Gastrocnemius medialis (tissue), 4 donors: ENCODE results near the gene PDCD10. TPM values are rescaled to one million over a fixed set of nuclear protein-coding genes. Genes with fewer than 3 reads are reported as not detected.

Source experiments
- ATAC-seq, 2 donors: fragments of 150-250 bp; one replicate each; pipeline ENCODE4 v1.9.1; 2016
- DNase-seq, 2 donors: peaks; one replicate each; pipeline ENCODE4 v3.0.0-alpha.2; 2019
- H3K27ac ChIP-seq, 4 donors: fragments of 200-600 bp; sonication (generic); 1 replicate in 1 of 4; 2 replicates in 3 of 4; pipeline ENCODE4 v1.5.1; 2016 to 2018; ENCODE audit warnings: mild to moderate bottlenecking in 2 of 4, moderate library complexity in 1 of 4
- H3K27me3 ChIP-seq, 3 donors: fragments of 200-600 bp; sonication (generic) in 2 of 3; 1 replicate in 1 of 3; 2 replicates in 2 of 3; pipeline versions ENCODE4 v1.5.1 to v1.6.0; 2016 to 2019; ENCODE audit warnings: mild to moderate bottlenecking in 1 of 3, moderate library complexity in 1 of 3
- H3K36me3 ChIP-seq, 2 donors: fragments of 200-600 bp; sonication (generic) in 1 of 2; one replicate each; pipeline ENCODE4 v1.5.1; 2017 to 2018
- H3K4me1 ChIP-seq, 2 donors: fragments of 200-600 bp; sonication (generic) in 1 of 2; one replicate each; pipeline ENCODE4 v1.5.1; 2016 to 2017; ENCODE audit warnings: mild to moderate bottlenecking in 2 of 2
- H3K4me3 ChIP-seq, 4 donors: fragments of 200-600 bp; sonication (generic) in 3 of 4; 1 replicate in 1 of 4; 2 replicates in 3 of 4; pipeline ENCODE4 v1.5.1; 2016 to 2019; ENCODE audit warnings: mild to moderate bottlenecking in 2 of 4
- H3K9me3 ChIP-seq, 3 donors: fragments of 200-600 bp; sonication (generic) in 2 of 3; 1 replicate in 1 of 3; 2 replicates in 2 of 3; pipeline ENCODE4 v1.5.1; 2016 to 2019
- POLR2A ChIP-seq, 2 donors: fragments of 450-650 bp; IDR thresholded peaks; one replicate each; pipeline ENCODE4 v1.6.1; 2017; ENCODE audit warnings: antibody characterized with exemption in 2 of 2, mild to moderate bottlenecking in 2 of 2, moderate library complexity in 2 of 2
- in situ Hi-C, 4 donors: fragments of 200-750 bp; cut with MboI; loops; one replicate each; pipeline versions ENCODE4 v1.15.0 to v1.8.0; 2017; ENCODE audit warnings: low sequenced_read_pairs in 4 of 4
- intact Hi-C: fragments of 100-400 bp; cut with DNase I; formaldehyde crosslinking; loops from one replicate; pipeline ENCODE4 v1.15.1; 2023; ENCODE audit warnings: low total_unique reads
- total RNA-seq, 4 donors: library from RNA; depleted of rRNA; stranded (reverse); fragments of >200 nt; gene quantifications; one replicate each; pipeline versions ENCODE4 v1.1.0 to v1.2.3, GENCODE V29; 2016
- TF ChIP-seq, protein P1 (sequence below), 5 experiments: fragments of 450-650 bp in 3 of 5; fragments of 200-600 bp in 2 of 5; sonication (generic) in 2 of 5; IDR thresholded peaks in 4 of 5; conservative IDR thresholded peaks in 1 of 5; 1 replicate in 4 of 5; 2 replicates in 1 of 5; pipeline ENCODE4 v1.5.1; 2016 to 2019; ENCODE audit warnings: antibody characterized with exemption in 5 of 5, mild to moderate bottlenecking in 3 of 5, moderate library complexity in 3 of 5

PDCD10 gene
- total RNA-seq, 4 donors from 2014 or later: 25.7 to 32.6 (median 31.6) TPM

DNA sequence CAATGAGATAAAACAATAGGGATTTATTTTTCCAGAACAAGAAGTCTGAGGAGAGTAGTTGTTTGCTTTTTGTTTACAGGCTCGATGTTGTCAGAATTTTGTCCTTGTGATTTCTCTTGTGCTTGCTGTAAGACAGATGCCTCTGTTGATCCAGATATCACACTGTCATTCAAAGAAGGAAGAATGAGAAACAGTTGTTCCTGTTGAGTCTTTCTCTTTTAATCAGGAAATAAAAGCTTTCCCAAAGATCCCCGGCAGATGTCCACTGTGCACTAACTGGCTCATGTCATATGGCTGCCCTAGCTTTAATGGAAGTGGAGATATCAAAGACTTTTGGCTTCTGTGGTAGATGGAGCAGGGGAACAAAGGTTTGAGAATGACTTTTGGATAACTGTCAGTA lies 7.6 kb upstream of the PDCD10 start:
- Histone ChIP-seq H3K4me1 (no peaks in the 10 kb centered on the region), H3K27ac (no peak overlapping the region), H3K36me3 (no peaks in the 10 kb centered on the region), H3K9me3 (no peaks in the 10 kb centered on the region), H3K27me3 (no peaks in the 10 kb centered on the region), H3K4me3 (no peak overlapping the region)
- DNase-seq: no peak
- TF ChIP-seq, protein P1, sequence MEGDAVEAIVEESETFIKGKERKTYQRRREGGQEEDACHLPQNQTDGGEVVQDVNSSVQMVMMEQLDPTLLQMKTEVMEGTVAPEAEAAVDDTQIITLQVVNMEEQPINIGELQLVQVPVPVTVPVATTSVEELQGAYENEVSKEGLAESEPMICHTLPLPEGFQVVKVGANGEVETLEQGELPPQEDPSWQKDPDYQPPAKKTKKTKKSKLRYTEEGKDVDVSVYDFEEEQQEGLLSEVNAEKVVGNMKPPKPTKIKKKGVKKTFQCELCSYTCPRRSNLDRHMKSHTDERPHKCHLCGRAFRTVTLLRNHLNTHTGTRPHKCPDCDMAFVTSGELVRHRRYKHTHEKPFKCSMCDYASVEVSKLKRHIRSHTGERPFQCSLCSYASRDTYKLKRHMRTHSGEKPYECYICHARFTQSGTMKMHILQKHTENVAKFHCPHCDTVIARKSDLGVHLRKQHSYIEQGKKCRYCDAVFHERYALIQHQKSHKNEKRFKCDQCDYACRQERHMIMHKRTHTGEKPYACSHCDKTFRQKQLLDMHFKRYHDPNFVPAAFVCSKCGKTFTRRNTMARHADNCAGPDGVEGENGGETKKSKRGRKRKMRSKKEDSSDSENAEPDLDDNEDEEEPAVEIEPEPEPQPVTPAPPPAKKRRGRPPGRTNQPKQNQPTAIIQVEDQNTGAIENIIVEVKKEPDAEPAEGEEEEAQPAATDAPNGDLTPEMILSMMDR (IDR thresholded peaks at IDR 0.05 in 4 of 5, conservative IDR thresholded peaks at IDR 0.05 in 1 of 5): no peak
- TF ChIP-seq POLR2A (IDR thresholded peaks at IDR 0.05): no peak
- intact Hi-C loops (no loop called here), in situ Hi-C loops (no loop called here)
- ATAC-seq: no peak

DNA sequence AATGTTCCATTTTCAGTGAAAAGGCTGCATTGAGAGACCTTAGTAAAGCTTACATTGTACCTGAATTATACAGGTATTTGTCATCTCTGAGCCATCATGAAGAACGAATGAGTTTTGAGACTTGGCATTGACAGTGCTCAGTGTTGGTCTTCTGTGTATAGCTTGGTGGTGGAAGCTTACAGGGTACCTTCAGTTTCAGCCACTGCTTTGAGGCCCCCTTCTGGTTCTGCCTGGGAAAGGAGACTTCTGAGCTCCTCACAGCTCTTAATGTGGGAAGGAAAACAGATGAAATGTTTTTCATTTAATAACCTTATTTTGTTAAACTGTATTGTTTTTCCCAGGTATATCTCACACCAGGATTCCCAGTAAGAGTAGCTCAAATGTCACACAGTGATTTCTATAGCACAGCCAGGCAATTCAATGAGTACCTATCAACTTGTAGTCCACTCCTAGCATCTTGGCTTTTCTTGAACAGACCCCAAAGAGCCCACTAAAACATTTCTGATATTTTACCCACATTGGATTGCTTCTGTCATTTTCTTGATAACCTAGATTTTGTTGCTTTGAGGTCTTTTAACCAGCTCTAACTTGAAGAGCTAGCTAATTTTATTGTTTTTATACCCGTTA lies 6.4 kb upstream of the PDCD10 start:
- in situ Hi-C loops: no loop called here
- ATAC-seq (no peak), DNase-seq (no peak)
- Histone ChIP-seq H3K27ac (no peak overlapping the region), H3K36me3 (no peaks in the 10 kb centered on the region), H3K4me1 (peaks cover 5 to 6% of the 10 kb centered on the region in 2 donors), H3K9me3 (no peaks in the 10 kb centered on the region), H3K27me3 (no peaks in the 10 kb centered on the region), H3K4me3 (no peak overlapping the region)
- intact Hi-C loops: no loop called here
- TF ChIP-seq POLR2A (IDR thresholded peaks at IDR 0.05): no peak
- TF ChIP-seq, protein P1 (IDR thresholded peaks at IDR 0.05 in 4 of 5, conservative IDR thresholded peaks at IDR 0.05 in 1 of 5): no peak

DNA sequence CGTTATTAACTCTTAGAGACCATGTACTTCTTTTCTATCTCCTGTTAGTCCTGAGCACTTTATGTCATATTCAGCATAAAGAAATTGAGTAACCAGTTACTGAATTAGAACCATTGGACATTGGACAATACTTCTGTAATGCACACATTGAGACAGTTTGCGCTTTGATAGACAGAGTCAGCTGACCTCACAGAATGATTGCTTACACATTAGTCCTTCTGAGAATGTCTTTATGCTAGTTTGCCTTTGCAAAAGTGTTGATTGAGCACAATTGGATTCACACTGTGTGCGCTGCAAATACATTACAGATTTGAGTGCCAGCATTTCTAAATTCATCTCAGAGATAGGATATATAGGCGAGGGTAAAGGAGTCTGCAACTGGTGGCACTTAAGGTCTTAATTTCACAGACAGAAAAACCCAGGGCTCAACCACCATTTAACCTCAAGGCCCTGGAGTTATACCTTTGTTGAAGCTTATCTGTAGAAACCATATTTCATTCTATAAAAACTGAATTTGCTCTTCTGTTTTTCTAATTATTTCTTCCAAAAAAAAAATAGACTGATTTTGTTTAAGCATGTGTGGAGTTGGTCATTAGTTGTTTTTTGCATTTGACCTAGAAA lies 4.6 kb upstream of the PDCD10 start:
- H3K36me3 ChIP-seq: no peaks in the 10 kb centered on the region
- DNase-seq: no peak
- H3K4me1 ChIP-seq: peaks cover 9% of the 10 kb centered on the region in 2 donors
- intact Hi-C loops: no loop called here
- H3K27ac ChIP-seq: no peak overlapping the region
- no peaks in the 10 kb centered on the region for H3K27me3 ChIP-seq
- in situ Hi-C loops: no loop called here
- no peak overlapping the region for H3K4me3 ChIP-seq
- TF ChIP-seq POLR2A (IDR thresholded peaks at IDR 0.05): no peak
- TF ChIP-seq, protein P1 (IDR thresholded peaks at IDR 0.05 in 4 of 5, conservative IDR thresholded peaks at IDR 0.05 in 1 of 5): no peak
- ATAC-seq: no peak
- no peaks in the 10 kb centered on the region for H3K9me3 ChIP-seq

DNA sequence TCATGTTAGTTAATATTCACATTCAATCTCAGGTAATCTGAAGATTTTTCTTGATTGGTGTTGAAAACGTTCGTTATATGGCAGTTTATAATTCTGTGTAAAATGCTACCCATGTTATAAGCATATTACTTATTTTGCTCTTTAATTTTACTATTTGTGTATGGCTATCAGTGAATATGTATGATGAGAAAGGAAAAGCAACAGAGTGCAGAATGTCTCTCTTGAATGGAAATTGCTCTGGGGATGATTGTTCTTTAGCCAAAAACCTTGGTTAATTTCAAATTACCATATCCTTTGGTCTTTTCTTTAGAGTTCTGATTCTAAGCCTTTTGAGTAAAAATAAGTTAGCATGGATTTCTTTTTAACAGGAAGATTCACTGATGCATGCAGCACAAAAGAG lies 3.3 kb upstream of the PDCD10 start:
- DNase-seq: no peak

More for the DNA sequence above, 3.3 kb upstream of the PDCD10 start:
- TF ChIP-seq, protein P1 (IDR thresholded peaks at IDR 0.05 in 4 of 5, conservative IDR thresholded peaks at IDR 0.05 in 1 of 5): no peak
- no peak for TF ChIP-seq POLR2A (IDR thresholded peaks at IDR 0.05)
- Histone ChIP-seq H3K27ac (no peak overlapping the region), H3K27me3 (no peaks in the 10 kb centered on the region), H3K36me3 (no peaks in the 10 kb centered on the region), H3K9me3 (no peaks in the 10 kb centered on the region), H3K4me1 (peaks cover 20 to 21% of the 10 kb centered on the region in 2 donors), H3K4me3 (no peak overlapping the region)
- intact Hi-C loops: no loop called here
- no peak for ATAC-seq
- in situ Hi-C loops: no loop called here
